Thyroid gland (tissue), 4 donors: ENCODE results near the gene RNF41.

Source experiments
- POLR2A ChIP-seq, 2 donors: fragments of 450-650 bp; IDR thresholded peaks; one replicate each; pipeline ENCODE4 v1.6.1; 2017; ENCODE audit warnings: antibody characterized with exemption in 2 of 2, mild to moderate bottlenecking in 2 of 2, moderate library complexity in 1 of 2
- TF ChIP-seq, protein P1 (sequence below), 6 experiments: fragments of 200-600 bp in 3 of 6; fragments of 450-650 bp in 3 of 6; sonication (generic) in 3 of 6; IDR thresholded peaks; one replicate each; pipeline ENCODE4 v1.5.1; 2016 to 2019; ENCODE audit warnings: antibody characterized with exemption in 6 of 6, mild to moderate bottlenecking in 2 of 6, inconsistent platforms in 1 of 6, moderate library complexity in 1 of 6

DNA sequence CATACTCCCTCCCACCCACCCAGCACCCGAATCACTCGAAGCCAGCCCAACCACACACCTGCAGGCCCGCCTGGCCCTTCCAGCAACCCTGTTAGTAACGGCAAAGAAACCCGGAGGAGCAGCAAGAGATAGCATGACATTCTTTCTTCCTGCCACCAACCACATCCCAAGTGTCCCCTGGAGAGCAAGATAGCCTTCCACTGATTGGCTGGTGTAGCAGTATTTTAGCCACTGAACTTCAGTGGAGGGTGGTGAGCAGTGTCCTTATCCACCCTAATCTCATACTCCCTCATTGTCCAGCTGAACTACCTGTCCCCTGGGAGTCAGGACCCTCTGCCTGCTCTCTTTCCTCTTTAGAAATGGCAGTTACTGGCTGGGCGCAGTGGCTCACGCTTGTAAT is 7.4 kb upstream of the RNF41 start:
- TF ChIP-seq, protein P1, sequence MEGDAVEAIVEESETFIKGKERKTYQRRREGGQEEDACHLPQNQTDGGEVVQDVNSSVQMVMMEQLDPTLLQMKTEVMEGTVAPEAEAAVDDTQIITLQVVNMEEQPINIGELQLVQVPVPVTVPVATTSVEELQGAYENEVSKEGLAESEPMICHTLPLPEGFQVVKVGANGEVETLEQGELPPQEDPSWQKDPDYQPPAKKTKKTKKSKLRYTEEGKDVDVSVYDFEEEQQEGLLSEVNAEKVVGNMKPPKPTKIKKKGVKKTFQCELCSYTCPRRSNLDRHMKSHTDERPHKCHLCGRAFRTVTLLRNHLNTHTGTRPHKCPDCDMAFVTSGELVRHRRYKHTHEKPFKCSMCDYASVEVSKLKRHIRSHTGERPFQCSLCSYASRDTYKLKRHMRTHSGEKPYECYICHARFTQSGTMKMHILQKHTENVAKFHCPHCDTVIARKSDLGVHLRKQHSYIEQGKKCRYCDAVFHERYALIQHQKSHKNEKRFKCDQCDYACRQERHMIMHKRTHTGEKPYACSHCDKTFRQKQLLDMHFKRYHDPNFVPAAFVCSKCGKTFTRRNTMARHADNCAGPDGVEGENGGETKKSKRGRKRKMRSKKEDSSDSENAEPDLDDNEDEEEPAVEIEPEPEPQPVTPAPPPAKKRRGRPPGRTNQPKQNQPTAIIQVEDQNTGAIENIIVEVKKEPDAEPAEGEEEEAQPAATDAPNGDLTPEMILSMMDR (IDR thresholded peaks at IDR 0.05): no peak
- no peak for TF ChIP-seq POLR2A (IDR thresholded peaks at IDR 0.05)
